PC-9 (cell line): ENCODE measurements around the gene SULT4A1.
"Not testable (repeated sequence)": the region's sequence is repeated elsewhere in the genome, so short reads cannot be mapped to it uniquely, and the experiment has no call there.

Experiments
- EZH2 ChIP-seq: fragments of 200-600 bp; sonication (generic); IDR thresholded peaks from 2 replicates; pipeline ENCODE4 v1.8.0; 2017; ENCODE audit warnings: antibody characterized with exemption, low read depth
- TF ChIP-seq, protein P1 (sequence below): fragments of 200-600 bp; sonication (generic); conservative IDR thresholded peaks from 2 replicates; pipeline ENCODE4 v1.6.1; 2017; ENCODE audit warnings: mixed run types, antibody characterized with exemption, mild to moderate bottlenecking, moderate library complexity

DNA sequence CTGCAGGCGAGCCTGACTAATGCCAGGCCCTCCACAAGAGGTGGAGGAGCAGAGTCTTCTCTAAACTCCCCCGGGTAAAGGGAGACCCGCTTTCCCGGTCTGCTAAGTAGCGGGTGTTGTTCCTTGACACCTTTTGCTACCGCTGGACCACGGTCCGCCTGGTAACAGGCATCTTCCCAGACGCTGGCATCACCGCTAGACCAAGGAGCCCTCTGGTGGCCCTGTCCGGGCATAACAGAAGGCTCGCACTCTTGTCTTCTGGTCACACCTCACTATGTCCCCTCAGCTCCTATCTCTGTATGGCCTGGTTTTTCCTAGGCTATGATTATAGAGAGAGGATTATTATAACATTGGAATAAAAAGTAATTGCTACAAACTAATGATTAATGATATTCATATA lies 42.1 kb upstream of the SULT4A1 start:
- TF ChIP-seq, protein P1, sequence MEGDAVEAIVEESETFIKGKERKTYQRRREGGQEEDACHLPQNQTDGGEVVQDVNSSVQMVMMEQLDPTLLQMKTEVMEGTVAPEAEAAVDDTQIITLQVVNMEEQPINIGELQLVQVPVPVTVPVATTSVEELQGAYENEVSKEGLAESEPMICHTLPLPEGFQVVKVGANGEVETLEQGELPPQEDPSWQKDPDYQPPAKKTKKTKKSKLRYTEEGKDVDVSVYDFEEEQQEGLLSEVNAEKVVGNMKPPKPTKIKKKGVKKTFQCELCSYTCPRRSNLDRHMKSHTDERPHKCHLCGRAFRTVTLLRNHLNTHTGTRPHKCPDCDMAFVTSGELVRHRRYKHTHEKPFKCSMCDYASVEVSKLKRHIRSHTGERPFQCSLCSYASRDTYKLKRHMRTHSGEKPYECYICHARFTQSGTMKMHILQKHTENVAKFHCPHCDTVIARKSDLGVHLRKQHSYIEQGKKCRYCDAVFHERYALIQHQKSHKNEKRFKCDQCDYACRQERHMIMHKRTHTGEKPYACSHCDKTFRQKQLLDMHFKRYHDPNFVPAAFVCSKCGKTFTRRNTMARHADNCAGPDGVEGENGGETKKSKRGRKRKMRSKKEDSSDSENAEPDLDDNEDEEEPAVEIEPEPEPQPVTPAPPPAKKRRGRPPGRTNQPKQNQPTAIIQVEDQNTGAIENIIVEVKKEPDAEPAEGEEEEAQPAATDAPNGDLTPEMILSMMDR: peak; percentile 66
- TF ChIP-seq EZH2: not testable (repeated sequence)
